HG03342 (cell line): ENCODE data around the gene CALHM5.

Experiments used
- ATAC-seq: cut with Tn5 transposase; IDR thresholded peaks from one replicate; pipeline ENCODE4 v1.9.1; 2021; ENCODE audit warnings: mild to moderate bottlenecking, moderate library complexity; ENCODE audit not compliant: unreplicated experiment

CALHM5 gene

DNA sequence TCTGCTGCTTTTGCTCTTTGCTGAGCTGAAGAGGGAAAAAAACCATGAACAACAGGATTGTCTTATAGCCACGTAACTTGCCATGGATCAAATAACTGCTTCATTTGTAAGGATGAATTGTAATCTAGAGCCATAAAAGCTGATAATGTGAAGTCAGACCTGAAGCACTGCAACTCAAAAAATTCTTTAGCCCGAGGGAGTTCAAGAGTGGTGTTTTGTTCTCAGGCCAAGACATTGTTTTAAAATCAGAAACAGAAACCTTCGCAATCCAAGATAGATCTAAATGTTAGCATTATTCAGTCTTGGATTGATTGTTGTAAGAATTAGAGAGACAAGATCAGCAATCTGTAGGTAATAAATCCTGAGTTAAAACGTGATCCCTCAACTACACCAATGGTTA, 34.2 kb downstream of the CALHM5 start, which contains the start of gene TRAPPC3L:
Gene TRAPPC3L (minus strand): TSS at position 34 of the 400 bp plus-strand sequence. CDS start 170 bp downstream, outside the sequence.
- ATAC-seq, result no peak

DNA sequence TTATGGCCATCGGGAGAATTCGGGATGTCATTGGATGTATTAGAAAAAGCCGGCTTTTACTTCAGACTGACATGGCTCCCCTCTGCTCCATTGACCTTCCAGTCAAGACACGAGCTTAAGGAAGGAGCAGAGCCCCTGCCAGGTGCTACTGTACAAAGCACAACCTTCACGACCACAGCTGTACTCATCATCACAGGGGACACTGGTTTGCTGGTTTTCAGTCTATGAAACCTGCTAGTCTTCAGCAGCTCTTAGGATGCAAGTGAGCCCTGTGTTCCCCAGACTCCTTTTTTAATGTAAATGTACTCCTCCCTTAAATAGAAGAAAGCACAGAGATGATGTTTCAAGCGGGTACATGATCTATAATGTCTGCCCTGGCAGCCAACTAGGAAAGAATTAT, 35.9 kb downstream of the CALHM5 start:
- ATAC-seq, result no peak

DNA sequence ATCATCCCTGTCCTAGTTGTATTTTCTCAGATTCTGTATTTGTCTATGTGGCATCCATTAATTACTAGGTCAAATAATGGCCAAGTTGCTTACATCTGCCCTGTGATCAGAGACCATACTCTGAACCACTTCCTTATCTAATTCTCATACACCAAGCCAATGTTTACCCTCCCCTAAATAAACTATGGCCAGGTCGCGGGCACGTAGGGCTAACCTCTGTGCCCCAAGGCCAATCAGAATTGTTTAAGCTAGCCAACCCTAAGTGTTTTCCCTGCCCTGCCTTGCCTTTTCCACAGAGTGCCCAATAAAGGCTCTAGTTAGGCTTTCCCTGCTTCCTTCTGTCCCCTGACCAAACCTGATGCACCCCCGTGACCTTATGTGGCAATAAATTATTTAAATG, 39.4 kb downstream of the CALHM5 start:
- no peak for ATAC-seq

DNA sequence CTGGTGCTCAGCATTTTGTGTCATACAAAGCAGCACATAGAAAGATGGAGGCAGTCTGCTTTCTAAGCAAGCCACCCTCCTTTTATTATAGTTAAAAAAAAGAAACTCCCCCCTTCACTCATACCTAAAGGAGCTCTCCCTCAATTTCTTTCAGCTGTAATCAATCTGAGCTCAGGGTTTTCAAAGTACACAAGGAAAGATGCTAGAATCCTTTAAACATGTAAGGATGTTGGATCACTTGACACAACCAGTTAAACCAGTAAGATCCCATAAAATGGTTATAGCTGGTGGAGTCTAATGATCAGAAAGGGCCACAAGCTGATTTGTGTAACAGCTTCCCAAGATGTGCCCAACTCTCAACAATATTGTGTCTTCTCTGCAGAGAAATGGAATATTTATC, 42.0 kb downstream of the CALHM5 start, which contains the start of gene CALHM4:
Gene CALHM4 (plus strand): TSS at position 301 of the 400 bp plus-strand sequence. CDS start 43 bp downstream, at position 344.
- no peak for ATAC-seq

DNA sequence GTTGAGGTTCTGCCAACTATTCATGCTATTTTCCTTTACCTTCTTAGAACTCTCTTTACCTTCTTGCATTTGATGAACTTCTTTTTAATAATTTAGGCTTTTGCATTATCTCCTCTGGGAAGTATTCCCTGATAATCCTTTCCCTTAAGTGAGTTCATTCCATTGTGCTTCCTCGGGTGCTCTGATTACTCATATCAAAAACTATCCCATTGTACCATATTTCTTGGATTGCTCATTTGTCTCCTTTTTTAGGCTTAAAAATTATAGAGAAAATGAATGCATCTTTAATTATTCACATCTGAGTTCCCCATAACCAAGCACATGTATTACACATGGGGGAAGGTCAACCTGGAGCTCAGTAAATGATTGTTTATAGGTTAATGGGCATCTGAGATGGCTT, 44.6 kb downstream of the CALHM5 start:
- ATAC-seq, result no peak

DNA sequence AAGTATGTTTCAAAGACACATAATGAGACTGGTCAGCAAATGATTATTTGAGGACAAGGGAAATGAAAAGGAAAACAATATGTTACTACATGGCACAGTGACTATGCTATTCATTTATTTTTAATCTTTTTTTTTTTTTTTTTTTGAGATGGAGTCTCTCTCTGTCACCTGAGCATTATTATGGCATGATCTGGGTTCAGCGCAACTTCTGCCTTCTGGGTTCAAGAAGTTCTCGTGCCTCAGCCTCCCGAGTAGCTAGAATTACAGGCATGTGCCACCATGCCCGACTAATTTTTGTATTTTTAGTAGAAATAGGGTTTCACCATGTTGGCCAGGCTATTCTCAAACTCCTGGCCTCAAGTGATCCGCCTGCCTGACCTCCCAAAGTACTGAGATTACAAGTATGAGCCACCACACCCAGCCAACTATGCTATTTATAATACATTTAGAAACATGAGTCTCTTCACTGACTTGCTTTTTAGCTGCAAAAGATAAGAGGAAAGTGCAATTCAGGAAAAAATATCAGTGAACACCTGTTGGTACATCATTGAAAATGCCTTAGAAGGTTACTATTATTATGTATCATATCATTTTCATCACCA, 45.5 kb downstream of the CALHM5 start:
- ATAC-seq, result no peak

DNA sequence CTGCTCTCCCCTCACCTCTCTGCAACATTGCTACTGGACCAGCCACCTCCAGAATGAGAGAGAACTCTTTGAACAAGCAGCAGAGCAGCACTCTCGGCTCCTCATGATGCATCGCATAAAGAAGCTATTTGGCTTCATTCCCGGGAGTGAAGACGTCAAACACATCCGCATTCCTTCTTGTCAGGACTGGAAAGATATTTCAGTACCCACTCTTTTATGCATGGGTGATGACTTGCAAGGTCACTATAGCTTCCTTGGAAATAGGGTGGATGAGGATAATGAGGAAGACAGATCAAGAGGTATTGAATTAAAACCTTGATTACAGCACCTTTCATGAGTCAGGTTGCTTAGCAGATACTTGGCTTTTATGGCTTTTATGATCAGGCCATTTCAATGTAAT, 46.5 kb downstream of the CALHM5 start:
- no peak for ATAC-seq

DNA sequence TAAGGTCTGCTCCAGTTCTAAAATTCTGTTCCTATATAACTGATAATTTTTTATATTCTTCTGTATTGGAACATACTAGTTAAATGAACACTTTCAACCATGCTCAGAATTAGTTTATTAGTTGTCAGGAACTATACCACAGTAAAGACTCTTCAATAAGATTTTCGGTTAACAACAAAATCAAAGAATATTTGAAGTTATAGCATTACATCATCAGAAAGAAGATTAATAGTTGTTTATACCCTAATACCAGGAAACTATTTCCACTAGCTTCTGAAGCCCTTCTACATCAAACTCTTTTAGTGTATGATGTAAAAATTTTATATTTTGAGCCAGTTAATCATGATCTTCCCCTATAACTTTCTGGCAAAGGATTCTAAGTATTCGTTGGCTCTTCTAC, 48.7 kb downstream of the CALHM5 start:
- ATAC-seq, result no peak

DNA sequence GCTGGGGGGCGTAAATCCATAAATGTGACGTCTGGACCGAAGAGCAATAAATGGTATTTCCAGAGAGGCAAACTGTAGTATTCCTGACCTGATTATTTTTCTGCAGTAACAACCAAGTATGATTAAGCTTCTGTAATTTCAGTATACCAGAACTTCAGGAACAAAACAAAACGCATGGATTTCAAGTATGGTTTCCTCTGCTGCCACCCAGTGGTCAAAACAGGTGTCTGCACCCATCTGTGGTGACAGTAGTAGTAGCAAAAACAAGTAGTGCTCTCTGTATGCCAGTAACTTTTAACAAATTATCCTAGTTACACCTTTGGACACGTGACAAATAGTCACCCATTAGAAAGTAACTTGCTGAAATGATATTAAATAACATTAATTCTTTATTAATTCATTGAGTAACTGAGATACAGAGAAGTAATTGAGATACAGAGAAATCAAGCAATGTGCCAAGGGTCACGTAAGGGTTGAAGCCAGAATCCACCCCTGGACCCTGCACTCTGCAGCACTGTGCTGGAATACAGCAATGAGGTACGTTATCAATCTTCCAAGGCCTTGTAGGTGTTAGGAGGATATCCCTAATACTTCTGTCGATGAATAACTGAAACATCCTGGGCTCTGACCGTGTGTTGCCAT, 50.1 kb downstream of the CALHM5 start:
- ATAC-seq, result peak; percentile 75

DNA sequence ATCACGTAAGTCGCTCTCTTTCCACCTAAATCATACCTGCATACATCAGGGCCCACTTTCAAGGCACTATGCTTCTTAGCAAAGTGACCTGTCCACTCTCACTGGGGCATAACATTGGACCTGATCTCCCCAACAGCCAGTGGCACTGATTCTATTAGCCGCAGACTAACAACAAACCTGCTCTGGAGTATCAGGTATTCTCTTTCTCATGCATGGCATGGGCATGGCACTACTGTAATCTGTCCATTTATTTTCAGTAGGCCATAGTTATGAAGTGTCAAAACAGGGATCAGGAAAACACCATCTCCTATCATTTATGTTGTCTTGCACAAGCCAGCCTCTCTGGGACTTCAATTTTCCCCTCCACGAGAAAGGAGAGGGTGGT, 50.6 kb downstream of the CALHM5 start:
- no peak for ATAC-seq

DNA sequence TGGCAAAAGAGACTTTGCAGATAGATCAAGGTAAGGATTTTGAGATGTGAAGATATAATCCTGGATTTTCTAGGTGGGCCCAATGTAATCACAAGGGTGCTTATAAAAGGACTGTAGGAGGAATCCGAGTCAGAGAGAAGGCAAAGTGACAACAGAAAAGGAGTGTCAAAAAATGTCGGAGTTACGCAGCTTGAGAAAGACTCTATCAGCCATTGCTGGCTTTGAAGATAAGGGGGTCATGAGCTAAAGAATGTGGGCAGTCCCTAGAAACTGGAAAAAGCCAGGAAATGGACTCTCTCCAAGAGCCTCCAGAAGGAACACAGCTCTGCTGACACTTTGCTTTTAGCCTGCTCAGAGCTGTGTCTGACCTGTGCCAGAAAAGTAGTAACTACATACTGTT, 51.2 kb downstream of the CALHM5 start:
- no peak for ATAC-seq

DNA sequence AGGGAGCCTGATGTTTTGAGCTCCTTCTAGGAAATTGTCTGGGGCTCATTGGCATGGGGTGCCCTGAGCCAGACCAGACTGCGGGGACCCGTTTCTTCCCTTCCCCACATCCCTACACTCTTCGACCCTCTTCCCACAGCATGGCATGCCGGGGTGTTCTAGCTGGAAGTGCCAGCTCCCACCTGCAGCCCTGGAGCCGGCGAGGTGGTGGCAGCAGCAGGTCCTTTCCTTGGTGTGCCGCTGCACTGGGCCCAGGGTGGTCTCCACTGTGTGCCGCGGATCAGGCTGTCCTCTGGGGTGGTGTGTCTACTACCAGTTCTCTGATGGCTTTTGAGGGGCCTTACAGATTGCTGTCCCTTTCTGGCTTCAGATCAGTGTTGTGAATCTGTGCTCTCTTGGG, 52.4 kb downstream of the CALHM5 start:
- no peak for ATAC-seq

DNA sequence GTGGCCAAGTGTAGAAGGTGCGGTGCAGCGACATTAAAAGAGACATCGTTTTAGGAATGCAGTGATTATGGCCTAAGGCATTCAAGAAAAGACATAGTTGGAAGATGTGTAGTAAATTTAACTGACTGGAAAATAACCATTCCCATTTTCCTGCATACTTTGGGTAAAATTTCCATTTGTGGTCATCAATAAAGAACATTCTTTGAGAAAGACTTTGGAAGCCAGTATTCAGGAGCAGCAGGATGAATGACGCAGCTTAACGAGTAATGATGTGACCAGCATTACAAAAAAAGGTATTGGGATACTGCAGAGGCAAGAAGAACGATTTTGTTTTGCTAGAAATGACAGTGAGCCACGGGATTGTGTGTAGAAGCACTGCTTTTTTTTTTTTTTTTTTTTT, 52.9 kb downstream of the CALHM5 start:
- no peak for ATAC-seq

DNA sequence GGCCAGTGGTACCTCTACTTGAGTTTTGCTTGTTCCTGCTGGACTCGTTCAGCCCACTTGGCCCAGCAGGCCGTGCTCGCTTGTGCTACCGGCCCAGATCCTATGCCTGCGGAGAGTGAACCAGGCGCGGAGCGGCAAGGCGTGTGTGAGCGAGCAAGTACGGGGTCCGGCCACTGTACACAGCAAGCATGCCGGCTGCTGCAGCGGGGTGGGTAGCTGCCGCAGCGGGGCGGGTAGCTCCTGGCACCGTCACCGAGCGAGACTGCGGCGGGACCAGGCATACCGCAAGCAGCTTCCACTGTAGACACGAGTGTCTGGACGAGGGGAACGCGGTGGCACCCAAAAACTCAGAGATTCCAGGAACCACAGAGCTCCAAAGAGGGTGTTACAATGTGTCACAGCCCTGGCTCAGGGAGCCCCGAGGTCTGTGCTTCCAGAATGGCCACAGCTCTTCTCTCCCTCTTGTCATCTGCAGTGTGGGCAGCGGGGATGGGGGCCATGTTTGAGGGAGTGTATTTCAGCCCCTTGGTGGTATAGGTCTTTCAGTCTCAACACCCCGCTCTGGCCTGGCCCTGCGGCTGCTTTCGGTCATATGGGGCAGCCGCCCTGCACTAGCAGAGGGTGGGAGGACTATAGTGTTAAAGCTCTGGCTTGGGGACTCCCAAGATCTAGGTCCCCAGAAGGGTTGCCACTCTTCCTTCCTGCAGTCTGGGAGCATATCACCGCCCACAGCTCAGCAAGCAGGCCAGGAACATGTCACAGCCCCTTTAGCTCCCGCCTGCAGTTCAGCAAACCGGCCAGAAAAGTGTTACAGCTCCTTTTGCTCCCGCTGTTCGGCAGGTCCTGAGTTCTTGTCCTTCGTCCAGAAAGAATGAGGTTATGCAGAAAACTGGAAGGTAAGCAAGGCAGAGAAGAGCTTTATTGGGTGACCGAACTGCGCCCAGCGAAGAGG, 53.8 kb downstream of the CALHM5 start:
- ATAC-seq, result no peak

DNA sequence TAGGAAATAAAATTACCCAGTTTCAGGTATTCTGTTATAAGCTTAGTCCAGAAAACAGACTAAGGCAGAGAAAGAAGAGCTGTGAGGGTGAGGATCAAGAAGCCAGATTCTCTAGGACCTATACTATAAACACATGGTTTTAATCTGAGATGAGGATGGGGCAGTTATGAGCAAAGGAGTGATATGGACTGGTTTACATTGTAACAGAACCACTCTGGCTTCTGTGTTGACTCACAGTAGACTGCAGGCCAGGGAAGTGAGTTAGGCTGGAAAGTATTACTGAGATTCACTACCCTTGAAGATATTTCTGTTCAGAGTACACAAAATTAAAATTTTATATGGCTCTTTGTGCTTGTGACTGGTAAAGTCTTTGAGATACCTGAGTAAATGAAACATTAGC, 56.7 kb downstream of the CALHM5 start:
- no peak for ATAC-seq

DNA sequence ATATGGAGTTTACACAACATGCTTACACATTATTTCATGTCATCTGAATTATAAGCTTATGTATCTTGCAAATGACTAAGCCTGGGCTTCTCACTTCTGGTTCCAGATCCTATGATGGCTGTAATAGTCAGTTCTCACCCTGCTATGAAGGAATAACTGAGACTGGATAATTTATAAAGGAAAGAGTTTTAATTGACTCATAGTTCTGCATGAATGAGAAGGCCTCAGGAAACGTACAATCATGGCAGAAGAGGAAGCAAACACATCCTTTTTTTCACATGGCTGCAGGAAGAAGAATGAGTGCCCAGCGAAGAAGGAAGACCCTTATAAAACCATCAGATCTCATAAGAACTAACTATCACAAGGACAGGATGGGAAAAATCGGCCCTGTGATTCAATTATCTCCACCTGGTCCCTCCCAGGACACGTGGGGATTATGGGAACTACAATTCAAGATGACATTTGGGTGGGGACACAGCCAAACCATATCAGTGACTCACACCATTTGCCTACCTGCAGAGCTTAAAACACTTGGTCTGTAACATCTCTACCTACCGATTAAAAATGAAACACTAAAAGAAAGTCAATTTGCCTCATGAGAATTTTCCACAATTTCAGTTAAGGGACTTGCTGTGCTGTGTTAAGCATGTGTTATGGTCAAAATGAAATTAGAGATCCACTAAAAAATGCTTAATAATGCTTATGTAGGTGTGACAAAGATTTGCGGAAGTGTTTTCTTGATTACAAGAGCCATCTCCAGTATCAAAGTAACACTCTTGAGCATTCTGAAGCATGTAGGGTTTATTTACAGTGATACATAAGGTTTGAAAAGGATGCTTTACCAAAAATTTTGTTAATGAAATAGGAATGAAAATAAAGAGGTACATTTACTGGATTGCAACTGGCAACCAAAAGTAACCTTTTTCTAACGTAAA, 57.6 kb downstream of the CALHM5 start:
- ATAC-seq, result no peak

DNA sequence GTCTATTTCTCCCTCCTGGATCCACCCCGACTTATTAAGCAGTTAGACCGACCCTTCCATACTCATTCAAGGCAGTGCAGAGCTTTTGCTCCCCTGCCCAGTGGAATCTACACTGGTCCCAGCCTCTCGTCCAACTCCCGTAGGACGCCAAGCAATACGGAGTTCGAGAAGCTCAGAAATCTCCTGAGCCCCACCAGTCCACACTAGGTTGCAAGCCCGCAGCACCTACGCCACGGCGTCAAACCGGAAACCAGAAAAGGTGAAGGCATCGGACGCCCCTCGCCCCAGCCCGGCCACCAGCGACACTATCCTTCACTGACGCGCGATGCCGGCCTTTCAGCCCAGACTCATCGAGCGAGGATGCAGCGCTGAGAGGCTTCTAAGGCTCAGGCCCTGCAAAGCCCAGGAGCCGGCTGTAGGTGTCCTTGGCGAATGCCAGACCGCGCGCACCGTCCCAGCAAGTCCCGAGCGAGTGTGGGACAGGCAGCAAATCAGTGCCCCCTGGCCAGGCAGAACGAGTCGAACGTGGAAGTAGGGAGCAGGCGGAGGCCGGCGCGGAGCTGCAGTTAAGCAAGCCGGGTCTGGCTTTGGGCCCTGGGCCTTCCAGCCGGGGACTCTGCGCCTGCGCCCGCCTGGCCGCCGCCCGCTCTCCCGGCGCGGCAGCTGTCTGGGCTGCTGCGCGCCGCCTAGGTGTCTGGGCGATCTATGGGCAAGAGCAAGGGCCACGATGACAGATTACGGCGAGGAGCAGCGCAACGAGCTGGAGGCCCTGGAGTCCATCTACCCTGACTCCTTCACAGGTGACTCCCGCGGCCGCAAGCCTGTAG, 59.6 kb downstream of the CALHM5 start, which contains the start of gene RWDD1:
Gene RWDD1 (plus strand): TSS at position 649 of the 827 bp plus-strand sequence. CDS start 79 bp downstream, at position 728.
- ATAC-seq, result peak; percentile 92

DNA sequence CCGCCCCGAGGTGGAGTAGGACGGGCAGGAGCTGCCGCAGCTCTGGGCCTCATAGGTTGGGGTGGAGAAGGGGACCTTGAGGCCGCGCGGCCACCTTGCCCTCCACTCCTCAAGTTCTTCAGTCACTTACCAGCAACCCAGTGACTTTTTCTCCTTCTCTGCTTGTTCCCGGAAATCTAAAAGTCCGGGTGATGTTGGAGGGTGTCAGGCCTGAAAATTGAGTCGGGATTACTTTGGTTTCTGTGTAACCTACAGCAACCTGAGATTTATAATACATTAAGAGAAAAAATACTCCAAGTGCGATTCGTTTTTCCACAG, 60.2 kb downstream of the CALHM5 start:
- no peak for ATAC-seq

DNA sequence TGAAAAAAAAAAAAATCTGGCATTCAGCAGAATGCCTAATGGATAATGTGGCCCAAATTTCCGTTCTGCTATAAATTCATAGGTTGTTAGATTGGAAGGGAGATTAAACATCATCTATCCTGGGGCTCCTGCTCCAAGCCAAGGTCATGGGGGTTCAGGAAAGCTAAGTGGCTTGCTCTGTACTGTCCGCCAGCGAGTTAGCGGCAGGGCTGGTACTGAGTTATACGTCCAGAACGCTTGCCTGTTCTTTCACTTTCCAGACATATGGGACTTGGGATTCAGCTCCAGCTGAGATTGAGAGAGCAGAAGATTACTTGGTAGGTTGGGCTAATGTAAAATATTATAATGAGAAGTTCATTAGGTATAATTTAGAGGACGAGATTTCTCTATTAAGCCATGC, 60.7 kb downstream of the CALHM5 start:
- no peak for ATAC-seq
